GM21619 (cell line): ENCODE results near the gene CKB.

ENCODE experiments used
- ATAC-seq: cut with Tn5 transposase; IDR thresholded peaks from one replicate; pipeline ENCODE4 v1.9.1; 2021; ENCODE audit not compliant: unreplicated experiment

Gene CKB

DNA sequence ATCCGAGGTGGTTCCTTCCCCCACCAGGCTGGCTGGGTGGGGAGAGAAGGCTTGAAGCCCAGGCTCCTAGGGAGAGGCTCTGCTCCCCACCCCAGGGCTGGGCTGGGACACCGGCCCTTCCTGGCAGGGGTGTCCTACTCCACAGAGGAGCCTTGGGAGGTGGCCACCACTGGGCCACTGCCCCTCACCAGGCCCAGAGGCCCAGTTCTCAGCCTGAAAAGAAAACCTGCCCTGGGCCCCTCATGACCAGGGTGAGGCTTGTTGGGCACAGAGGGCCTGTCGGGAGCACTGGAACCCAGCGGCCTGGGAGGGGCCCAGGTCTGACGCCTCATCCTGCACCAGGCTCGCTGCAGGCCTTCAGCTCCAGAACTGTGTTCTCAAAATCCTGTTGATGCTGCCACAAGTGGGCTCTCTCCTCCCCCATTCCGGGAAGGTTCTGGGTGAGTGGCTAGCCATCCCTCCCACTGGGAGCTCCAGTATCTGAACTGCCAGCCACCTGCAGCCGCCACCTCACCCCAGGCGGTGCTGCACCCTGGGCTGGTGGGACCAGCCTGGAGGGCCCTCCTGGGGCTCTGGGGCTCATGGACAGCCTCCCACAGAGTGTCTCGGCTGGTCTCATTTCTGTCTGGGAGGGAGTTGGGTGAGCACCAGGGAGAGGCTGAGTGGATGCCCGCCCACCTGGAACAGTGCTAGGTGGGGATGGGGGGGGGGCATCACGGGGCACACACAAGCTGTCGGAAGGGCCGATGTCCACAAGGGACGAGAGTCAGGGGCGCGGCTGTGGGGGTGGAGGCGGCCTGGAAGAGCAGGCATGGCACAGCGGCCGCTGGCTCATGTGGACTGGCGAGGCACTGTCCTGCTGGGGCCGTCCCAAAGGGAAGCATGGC, 28.1 kb upstream of the CKB start:
- no peak for ATAC-seq

GRCh38 chr14:103549361-103550311, 27.0 kb upstream of the CKB start:
- no peak for ATAC-seq

DNA sequence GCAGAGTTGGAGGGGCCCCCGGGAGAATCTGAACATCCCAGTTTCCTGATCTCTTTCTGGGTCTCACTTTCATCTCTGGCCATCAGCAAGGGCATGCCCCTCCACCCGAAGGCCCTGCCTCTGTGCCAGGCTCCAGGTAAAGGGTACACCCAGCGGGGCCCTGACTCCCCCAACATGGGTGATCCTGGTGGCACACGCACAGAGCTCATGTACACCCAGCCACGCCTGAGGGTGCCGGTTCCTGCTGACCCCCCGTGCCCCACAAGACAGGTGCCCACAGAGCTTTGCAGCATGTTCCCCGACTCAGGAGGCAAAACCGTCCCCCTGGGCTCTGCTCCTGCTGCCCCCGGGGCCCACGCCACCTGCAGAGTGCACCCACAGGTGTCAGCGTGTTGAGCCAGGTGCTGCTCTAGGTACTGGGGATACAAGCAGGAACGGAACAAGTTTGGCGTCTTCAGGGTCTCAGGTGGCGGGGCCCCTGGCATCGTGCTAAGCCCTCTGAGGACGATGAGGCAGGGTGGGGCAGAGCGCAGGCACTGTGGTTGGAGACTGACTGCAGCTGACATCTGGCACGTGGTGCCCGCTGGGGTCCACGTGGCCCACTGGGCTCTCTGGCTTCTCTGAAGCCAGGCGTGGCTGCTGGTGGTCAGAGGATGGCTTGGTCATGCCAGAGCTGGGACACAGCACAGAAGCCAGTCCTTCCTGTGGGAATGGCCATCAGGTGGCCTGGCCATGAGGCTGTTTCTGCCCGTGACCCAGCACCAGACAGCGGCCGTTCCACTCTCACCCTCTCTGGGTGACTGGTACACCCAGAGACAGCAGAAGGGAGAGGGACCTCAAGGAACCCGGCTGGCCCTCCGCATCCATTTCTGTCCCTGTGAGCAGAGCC, 26.1 kb upstream of the CKB start:
- no peak for ATAC-seq

- ATAC-seq: no peak
Observed at GRCh38 chr14:103547941-103548462, 25.4 kb upstream of the CKB start.

DNA sequence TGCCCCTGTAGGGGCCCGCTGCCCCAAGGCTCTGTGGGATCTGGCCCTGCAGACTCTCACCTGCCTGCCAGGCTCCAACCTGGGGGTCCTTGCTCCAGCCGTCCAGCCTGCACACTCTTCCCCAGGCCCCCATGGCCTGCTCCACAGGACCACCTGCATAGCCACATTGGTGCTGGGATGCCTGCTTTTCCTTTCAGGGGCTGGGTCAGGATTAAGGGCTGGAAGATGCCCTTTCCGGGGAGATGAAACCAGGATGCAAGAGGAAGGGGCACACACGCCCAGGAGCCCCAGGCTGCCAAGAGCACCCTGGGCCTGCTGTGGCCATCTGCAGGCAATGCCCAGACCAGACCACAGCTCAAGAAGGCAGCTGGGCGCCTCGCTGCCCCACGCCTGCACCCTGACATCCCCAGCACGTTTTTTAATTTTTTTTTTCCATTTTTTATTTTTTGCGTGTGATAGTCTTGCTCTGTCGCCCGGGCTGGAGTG, 24.9 kb upstream of the CKB start:
- ATAC-seq: no peak

- ATAC-seq: peak; percentile 54
Observed at GRCh38 chr14:103546652-103547454, 24.2 kb upstream of the CKB start.

DNA sequence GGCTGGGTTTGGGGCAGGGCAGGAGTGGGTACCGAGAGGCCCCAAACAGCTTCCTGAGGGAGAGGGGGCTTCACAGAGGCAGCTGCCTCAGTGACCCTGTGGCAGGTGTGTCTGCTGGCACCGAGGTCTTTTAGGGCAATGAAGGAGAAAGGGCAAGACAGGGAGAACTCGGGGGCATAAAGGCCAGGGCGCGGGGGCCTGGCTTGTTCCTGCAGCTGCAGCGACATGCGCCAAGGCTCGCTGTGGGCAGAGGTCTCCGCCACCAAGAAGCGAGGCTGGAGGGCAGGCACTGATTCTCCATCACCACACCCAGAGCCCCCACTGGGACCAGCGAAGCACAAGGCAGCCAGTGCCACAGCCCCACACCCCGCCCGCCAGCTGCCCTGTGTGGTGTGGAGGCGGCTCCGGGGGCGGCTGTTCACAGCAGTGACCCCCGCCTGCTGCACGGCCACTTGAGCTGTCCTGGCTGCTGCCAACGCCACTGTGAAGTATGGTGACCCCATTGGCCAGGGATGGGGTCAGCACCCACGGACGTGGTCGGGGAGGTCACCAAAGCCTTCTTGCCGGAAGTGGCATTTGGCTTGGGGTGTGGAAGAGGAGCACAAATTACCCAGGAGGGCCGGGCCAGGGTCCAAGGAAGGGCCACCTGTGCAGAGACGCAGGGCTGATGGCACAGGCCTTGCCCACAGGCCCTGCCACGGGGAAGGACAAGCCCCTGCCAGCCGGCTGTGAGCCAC, 23.5 kb upstream of the CKB start:
- ATAC-seq: no peak

DNA sequence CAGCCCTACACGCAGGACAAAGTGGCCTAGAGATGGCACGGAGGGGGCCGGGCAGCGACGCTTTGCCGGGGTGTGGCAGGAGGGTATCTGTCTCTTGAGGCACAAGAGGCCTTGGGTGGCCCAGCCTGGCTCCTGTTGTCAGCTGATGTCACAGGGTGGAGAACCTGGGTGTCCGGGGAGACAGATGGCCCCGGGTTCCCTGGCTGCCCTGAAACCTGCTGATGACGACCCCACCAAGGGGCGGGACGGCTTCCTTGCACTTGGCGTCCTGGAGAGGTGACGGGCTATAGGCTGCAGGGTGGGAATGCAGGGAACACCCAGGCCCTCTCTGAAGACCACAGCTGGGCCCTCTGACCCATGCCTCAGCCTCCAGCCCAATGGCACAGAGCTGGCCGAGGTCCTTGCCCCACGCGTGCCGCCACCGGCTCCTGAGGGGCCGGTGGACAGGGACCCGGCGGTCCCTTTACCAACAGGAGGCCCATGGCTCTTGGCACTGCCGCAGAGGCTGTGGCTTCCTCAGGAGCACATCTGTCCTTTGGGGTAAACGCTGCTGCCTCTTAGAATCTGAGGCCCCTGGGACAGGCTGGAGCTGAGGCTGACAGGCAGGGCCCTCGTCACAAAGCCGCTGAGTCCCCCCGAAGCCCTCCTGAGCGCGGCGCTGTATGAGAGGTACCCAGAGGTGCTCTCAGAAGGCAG, 22.7 kb upstream of the CKB start:
- no peak for ATAC-seq

- no peak for ATAC-seq
Observed at GRCh38 chr14:103544388-103545218, 22.0 kb upstream of the CKB start.

GRCh38 chr14:103543721-103544387, 21.2 kb upstream of the CKB start:
- ATAC-seq: no peak

DNA sequence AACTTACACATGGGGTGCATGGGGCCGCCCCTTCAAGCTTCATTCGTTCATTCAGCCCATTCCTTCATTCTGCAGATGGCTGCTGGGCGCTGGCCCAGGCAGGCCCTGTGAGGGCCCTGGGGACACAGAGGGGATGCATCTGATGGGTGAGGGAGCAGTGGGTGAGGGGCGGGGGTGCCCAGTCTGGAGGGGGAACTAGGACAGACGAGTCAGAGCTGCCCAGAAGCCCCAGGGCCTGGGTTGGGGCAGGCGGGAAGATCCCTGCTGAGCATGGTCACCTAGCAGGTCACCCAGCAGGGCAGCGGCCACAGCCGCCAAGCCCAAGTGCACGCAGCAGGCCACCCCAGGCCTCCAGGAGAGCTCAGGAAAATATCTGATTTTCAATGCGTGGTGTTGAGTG, 20.5 kb upstream of the CKB start:
- no peak for ATAC-seq

GRCh38 chr14:103542605-103543088, 20.0 kb upstream of the CKB start:
- no peak for ATAC-seq

- no peak for ATAC-seq
Observed at GRCh38 chr14:103541709-103542604, 19.3 kb upstream of the CKB start.

- no peak for ATAC-seq
Observed at GRCh38 chr14:103540821-103541708, 18.4 kb upstream of the CKB start.
